Stimulated activated CD4-positive, alpha-beta T cell treated with anti-CD3 and anti-CD28 coated beads, Interleukin-12 subunit alpha, Interleukin-12 subunit beta, amount 100 ng/mL, for 24 hours (primary cell): ENCODE measurements around the gene ATP5F1D.

Experiments used
- DNase-seq, 2 experiments: peaks; one replicate each; pipeline ENCODE4 v3.0.0-alpha.2; 2020; ENCODE audit warnings: low read depth in 2 of 2

ATP5F1D gene

GRCh38 chr19:1220976-1221903 lies 20.3 kb upstream of the ATP5F1D start:
- no peak for DNase-seq

- DNase-seq: no peak
These were observed 19.7 kb upstream of the ATP5F1D start for GRCh38 chr19:1221904-1222255.

GRCh38 chr19:1222394-1222793 lies 19.2 kb upstream of the ATP5F1D start:
- DNase-seq: no peak

GRCh38 chr19:1223018-1223855 lies 18.3 kb upstream of the ATP5F1D start:
- no peak for DNase-seq

GRCh38 chr19:1224047-1224825 lies 17.3 kb upstream of the ATP5F1D start:
- DNase-seq: no peak

GRCh38 chr19:1224847-1225246 lies 16.7 kb upstream of the ATP5F1D start:
- DNase-seq: no peak

- DNase-seq: no peak
These were observed 15.9 kb upstream of the ATP5F1D start for GRCh38 chr19:1225440-1226226.

- DNase-seq: no peak
These were observed 15.4 kb upstream of the ATP5F1D start for GRCh38 chr19:1226227-1226518.

GRCh38 chr19:1226522-1227303 lies 14.8 kb upstream of the ATP5F1D start:
- no peak for DNase-seq

GRCh38 chr19:1227304-1228054 lies 14.1 kb upstream of the ATP5F1D start:
- no peak for DNase-seq

GRCh38 chr19:1228161-1228957 lies 13.2 kb upstream of the ATP5F1D start:
- DNase-seq: no peak

- no peak for DNase-seq
These were observed 12.3 kb upstream of the ATP5F1D start for GRCh38 chr19:1229056-1229923.

GRCh38 chr19:1229924-1230782 lies 11.4 kb upstream of the ATP5F1D start:
- DNase-seq: no peak

- no peak for DNase-seq
These were observed 10.6 kb upstream of the ATP5F1D start for GRCh38 chr19:1230783-1231489.

- DNase-seq: no peak
These were observed 9.6 kb upstream of the ATP5F1D start for GRCh38 chr19:1231729-1232637.
